AG04449 (cell line): ENCODE results near the gene LANCL2.
"Not testable (repeated sequence)": the region's sequence is repeated elsewhere in the genome, so short reads cannot be mapped to it uniquely, and the experiment has no call there.

Experiments used
- CTCF ChIA-PET: fragments of 350-600 bp; formaldehyde crosslinking; extraction: SDS; loops from one replicate; lab custom pipeline; 2021; ENCODE audit warnings: antibody characterized with exemption; lab: Yijun Ruan, JAX
- POLR2A ChIA-PET: fragments of 400-600, 350-600 bp; formaldehyde crosslinking; extraction: SDS; loops from one replicate; lab custom pipeline; 2020; ENCODE audit warnings: antibody characterized with exemption, inconsistent platforms; lab: Yijun Ruan, JAX
- DNase-seq: peaks from one replicate; pipeline ENCODE4 v3.0.0-alpha.2; 2010; ENCODE audit warnings: low read depth, low spot score
- H3K4me3 ChIP-seq: 2 replicates; pipeline ENCODE4 v1.5.1; 2011; ENCODE audit warnings: low read depth, mild to moderate bottlenecking, control low read depth, low read length
- TF ChIP-seq, protein P1 (sequence below): IDR thresholded peaks from one replicate; pipeline ENCODE4 v1.5.1; 2011; ENCODE audit warnings: mild to moderate bottlenecking, moderate library complexity, low read length, control low read depth, inconsistent platforms; ENCODE audit not compliant: insufficient read depth; ENCODE audit errors: missing control alignments

Gene LANCL2

DNA sequence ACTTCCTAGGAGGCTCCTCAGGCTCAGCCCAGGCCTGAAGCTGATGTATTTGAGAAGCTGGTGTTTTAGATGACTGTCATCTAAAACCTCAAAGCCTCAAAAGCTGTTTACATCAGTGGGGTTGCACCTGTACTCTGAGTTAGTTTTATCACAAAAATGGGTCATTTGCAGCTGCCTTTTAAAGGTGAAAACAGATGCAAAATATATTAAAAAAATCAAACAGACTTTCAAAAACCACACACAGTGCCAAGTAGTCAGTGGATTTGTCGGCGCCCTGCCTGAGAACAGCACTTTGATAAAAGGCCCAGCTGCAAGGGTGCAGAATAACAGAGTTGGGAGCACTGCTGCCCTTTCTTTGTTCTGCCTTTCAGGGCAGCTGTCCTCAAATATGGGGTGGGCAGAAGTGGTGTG lies 104.1 kb downstream of the LANCL2 start:
- DNase-seq = no peak
- CTCF ChIA-PET = interaction anchor here (1.1 to 1.5 kb wide), 2 partner anchors 23 to 189 kb away, joined by 3 read pairs; no protein-coding TSS in a partner anchor
- no peak overlapping the region for H3K4me3 ChIP-seq
- TF ChIP-seq, protein P1, sequence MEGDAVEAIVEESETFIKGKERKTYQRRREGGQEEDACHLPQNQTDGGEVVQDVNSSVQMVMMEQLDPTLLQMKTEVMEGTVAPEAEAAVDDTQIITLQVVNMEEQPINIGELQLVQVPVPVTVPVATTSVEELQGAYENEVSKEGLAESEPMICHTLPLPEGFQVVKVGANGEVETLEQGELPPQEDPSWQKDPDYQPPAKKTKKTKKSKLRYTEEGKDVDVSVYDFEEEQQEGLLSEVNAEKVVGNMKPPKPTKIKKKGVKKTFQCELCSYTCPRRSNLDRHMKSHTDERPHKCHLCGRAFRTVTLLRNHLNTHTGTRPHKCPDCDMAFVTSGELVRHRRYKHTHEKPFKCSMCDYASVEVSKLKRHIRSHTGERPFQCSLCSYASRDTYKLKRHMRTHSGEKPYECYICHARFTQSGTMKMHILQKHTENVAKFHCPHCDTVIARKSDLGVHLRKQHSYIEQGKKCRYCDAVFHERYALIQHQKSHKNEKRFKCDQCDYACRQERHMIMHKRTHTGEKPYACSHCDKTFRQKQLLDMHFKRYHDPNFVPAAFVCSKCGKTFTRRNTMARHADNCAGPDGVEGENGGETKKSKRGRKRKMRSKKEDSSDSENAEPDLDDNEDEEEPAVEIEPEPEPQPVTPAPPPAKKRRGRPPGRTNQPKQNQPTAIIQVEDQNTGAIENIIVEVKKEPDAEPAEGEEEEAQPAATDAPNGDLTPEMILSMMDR = no peak
- POLR2A ChIA-PET = no interaction called here

DNA sequence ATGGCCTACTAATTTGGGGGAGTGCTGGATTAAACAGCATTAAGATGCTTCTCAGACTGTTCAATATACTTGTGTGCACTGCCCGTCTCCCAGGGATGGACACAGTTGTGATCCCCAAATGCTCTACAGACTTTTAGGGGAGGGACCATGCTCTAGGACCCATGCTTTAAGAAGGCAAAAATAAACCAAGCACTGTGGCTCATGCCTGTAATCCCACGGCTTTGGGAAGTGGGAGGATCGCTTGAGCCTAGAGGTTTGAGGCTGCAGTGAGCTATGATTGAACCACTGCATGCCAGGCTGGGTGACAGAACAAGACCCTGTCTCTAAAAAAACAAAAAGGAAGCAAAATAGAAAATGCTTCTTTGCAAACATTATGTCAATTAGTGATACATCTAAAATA lies 104.6 kb downstream of the LANCL2 start:
- POLR2A ChIA-PET = no interaction called here
- no peak for DNase-seq
- no peak overlapping the region for H3K4me3 ChIP-seq
- TF ChIP-seq, protein P1 = no peak
- CTCF ChIA-PET = interaction anchor here (1.5 kb wide), 1 partner anchor 24 kb away, joined by 3 read pairs; no protein-coding TSS in a partner anchor

- H3K4me3 ChIP-seq = no peak overlapping the region
- ChIA-PET POLR2A (no interaction called here), CTCF (interaction anchor here (1.5 kb wide), 1 partner anchor 24 kb away, joined by 3 read pairs; no protein-coding TSS in a partner anchor)
- TF ChIP-seq, protein P1 = no peak
- no peak for DNase-seq
These were observed 105.1 kb downstream of the LANCL2 start for GRCh38 chr7:55470261-55470660.

- DNase-seq, POLR2A ChIA-PET, H3K4me3 ChIP-seq, CTCF ChIA-PET: not testable (repeated sequence)
These were observed 106.5 kb downstream of the LANCL2 start for GRCh38 chr7:55471594-55471993.

GRCh38 chr7:55472406-55472805 lies 107.3 kb downstream of the LANCL2 start:
- CTCF ChIA-PET = not testable (repeated sequence)

GRCh38 chr7:55472928-55473725 lies 108.0 kb downstream of the LANCL2 start:
- POLR2A ChIA-PET = no interaction called here
- CTCF ChIA-PET = interaction anchor here (1.0 kb wide), 1 partner anchor 193 kb away, joined by 3 read pairs; no protein-coding TSS in a partner anchor
- no peak overlapping the region for H3K4me3 ChIP-seq
- TF ChIP-seq, protein P1 = no peak
- DNase-seq = no peak

More at GRCh38 chr7:55472406-55472805, 107.3 kb downstream of the LANCL2 start:
- H3K4me3 ChIP-seq, POLR2A ChIA-PET, DNase-seq: not testable (repeated sequence)

GRCh38 chr7:55473932-55474331 lies 108.8 kb downstream of the LANCL2 start:
- ChIA-PET CTCF (interaction anchor here (1.0 kb wide), 1 partner anchor 194 kb away, joined by 3 read pairs; no protein-coding TSS in a partner anchor), POLR2A (no interaction called here)
- H3K4me3 ChIP-seq = no peak overlapping the region
- no peak for DNase-seq
- TF ChIP-seq, protein P1 = no peak
